Measurements from ENCODE around the gene FN1. TPM values are rescaled to one million over a fixed set of nuclear protein-coding genes. Genes with fewer than 3 reads are reported as not detected.

FN1 gene
- total RNA-seq, 1 donor from 2014 or later, result 2,584 TPM

DNA sequence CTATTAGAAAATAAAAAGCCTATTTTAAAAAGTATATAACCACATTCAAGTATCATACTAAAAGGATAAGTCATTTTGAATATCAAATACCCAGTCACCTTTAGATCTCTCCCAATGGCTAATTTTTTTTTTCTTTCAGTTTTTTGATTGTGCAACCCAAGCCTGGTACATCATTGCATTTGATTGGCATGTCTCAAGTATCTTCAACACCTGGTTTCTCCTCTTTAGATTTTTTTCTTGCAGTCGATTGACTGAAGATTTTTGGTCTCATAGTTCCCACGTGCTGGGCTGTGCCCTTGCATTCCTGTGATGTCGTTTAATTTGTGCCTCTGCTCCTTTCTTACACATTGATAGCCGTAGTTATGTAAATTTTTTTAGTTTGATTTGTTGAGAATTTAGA is 83.3 kb downstream of the FN1 start:
- no peaks in the 10 kb centered on the region for H3K36me3 ChIP-seq (ENCODE audit: control insufficient read depth, insufficient read depth, low read length)
- H3K27me3 ChIP-seq (ENCODE audit: control insufficient read depth, insufficient read depth, low read length), result no peaks in the 10 kb centered on the region
- TF ChIP-seq, protein P1, sequence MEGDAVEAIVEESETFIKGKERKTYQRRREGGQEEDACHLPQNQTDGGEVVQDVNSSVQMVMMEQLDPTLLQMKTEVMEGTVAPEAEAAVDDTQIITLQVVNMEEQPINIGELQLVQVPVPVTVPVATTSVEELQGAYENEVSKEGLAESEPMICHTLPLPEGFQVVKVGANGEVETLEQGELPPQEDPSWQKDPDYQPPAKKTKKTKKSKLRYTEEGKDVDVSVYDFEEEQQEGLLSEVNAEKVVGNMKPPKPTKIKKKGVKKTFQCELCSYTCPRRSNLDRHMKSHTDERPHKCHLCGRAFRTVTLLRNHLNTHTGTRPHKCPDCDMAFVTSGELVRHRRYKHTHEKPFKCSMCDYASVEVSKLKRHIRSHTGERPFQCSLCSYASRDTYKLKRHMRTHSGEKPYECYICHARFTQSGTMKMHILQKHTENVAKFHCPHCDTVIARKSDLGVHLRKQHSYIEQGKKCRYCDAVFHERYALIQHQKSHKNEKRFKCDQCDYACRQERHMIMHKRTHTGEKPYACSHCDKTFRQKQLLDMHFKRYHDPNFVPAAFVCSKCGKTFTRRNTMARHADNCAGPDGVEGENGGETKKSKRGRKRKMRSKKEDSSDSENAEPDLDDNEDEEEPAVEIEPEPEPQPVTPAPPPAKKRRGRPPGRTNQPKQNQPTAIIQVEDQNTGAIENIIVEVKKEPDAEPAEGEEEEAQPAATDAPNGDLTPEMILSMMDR (IDR thresholded peaks at IDR 0.05; ENCODE audit: insufficient read depth, low read length, poor library complexity, severe bottlenecking), result no peak
- no peak for DNase-seq (ENCODE audit: low read depth)
- no peak overlapping the region for H3K4me3 ChIP-seq (ENCODE audit: low read depth, low read length)

DNA sequence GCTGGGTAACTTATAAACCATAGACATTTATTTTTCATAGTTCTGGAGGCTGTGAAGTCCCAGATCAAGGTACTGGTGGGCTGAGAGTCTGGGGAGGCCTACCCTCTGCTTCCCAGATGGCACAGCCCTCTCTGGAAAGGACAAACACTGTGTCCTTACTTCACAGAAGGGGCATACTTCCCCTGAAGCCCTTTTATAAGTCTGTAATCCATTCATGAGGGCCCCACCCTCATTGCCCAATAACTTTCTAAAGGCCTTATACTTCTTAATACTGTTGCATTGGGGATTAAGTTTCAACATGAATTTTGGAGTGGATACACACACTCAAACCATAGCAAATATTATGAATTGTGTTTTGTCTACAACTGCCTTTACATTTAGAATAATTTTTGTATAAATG is 88.0 kb downstream of the FN1 start:
- H3K36me3 ChIP-seq (ENCODE audit: control insufficient read depth, insufficient read depth, low read length), result no peaks in the 10 kb centered on the region
- H3K4me3 ChIP-seq (ENCODE audit: low read depth, low read length), result no peak overlapping the region
- DNase-seq (ENCODE audit: low read depth), result no peak
- TF ChIP-seq, protein P1 (IDR thresholded peaks at IDR 0.05; ENCODE audit: insufficient read depth, low read length, poor library complexity, severe bottlenecking), result no peak
- no peaks in the 10 kb centered on the region for H3K27me3 ChIP-seq (ENCODE audit: control insufficient read depth, insufficient read depth, low read length)

DNA sequence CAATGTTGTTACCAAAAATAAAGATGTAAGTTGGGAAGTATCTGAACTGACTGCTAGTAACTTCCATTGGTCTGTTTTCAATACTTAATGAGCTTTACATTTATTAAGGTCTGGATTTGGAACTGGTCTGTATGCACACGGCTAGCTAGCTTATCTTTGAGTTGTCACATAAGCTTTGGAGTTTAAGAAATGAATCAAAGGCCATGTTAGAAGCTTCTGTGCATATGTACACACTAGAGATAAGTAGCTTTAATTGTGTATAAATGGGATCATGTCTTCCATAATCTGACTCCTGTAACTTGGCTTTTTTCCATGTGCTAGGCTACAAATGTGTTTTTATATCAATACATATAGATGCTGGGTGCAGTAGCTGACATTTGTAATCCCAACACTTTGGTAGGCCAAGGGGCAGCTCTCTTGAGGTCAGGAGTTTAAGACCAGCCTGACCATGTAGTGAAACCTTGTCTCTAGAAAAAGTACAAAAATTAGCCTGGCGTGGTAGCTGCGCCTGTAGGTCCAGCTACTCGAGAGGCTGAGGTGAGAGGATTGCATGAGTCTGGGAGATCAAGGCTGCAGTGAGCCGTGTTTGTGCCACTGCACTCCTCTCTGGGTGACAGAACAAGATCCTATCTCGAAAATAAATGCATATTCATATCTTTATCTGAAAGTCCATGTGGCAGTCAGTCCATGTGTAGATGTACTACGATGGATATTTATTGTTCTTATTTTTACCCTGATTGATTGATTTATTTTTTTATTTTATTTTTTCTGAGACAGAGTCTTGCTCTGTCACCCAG is 96.8 kb downstream of the FN1 start:
- Histone ChIP-seq H3K27me3 (ENCODE audit: control insufficient read depth, insufficient read depth, low read length) (no peaks in the 10 kb centered on the region), H3K36me3 (ENCODE audit: control insufficient read depth, insufficient read depth, low read length) (no peaks in the 10 kb centered on the region), H3K4me3 (ENCODE audit: low read depth, low read length) (no peak overlapping the region)
- DNase-seq (ENCODE audit: low read depth), result no peak
- TF ChIP-seq, protein P1 (IDR thresholded peaks at IDR 0.05; ENCODE audit: insufficient read depth, low read length, poor library complexity, severe bottlenecking), result no peak

DNA sequence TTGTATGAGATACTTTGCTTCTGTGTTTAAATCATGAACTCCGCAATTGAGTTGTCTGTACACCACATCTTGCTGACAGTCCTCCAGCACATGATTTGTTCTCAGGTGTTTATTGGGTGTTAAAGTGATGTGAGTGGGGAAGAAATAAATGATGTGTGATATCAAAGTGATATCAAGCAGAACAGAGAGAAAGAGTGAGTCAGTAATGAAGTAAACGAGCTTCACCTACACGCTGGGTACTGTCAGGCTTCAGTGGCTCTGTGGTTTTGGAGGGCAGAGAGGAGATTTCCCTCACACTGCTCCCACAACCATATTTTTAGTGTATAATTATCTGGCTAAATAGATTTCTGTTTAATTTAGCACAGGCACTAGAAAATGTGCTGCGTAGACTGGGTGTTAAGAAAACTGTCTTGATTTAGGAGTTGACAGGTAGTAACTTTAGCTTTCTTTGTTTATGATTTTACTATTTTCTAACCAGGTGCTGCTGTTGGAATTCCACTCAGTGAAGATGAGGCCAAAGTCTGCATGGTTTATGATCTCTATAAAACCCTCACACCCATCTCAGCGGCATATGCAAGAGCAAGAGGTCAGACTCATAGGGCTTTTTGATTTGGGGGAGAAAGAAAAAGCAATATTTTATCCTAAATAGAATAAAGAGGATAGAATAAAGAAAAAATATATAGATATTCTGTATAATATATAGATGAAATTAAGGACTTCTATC is 102.8 kb downstream of the FN1 start:
- TF ChIP-seq, protein P1 (IDR thresholded peaks at IDR 0.05; ENCODE audit: insufficient read depth, low read length, poor library complexity, severe bottlenecking), result no peak
- Histone ChIP-seq H3K4me3 (ENCODE audit: low read depth, low read length) (no peak overlapping the region), H3K27me3 (ENCODE audit: control insufficient read depth, insufficient read depth, low read length) (no peaks in the 10 kb centered on the region), H3K36me3 (ENCODE audit: control insufficient read depth, insufficient read depth, low read length) (no peaks in the 10 kb centered on the region)
- DNase-seq (ENCODE audit: low read depth), result peak; percentile 74

DNA sequence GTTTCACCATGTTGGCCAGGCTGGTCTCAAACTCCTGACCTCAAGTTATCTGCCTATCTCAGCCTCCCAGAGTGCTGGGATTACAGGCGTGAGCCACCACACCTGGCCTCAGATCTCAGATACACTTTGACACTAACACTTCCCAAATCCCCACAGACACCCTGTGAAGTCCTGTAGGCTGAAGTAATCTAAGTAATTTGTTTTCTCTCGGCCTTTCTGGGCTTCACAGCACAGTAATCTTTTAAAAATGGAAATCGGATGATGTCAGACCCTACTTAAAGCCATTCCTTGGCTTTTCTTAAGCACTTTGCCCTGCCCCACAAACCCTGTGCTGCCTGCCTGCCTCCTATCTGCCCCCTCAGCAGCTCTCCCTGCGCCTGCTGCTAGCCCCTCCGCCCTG is 107.8 kb downstream of the FN1 start:
- Histone ChIP-seq H3K27me3 (ENCODE audit: control insufficient read depth, insufficient read depth, low read length) (no peaks in the 10 kb centered on the region), H3K4me3 (ENCODE audit: low read depth, low read length) (no peak overlapping the region), H3K36me3 (ENCODE audit: control insufficient read depth, insufficient read depth, low read length) (peaks cover 5% of the 10 kb centered on the region)
- TF ChIP-seq, protein P1 (IDR thresholded peaks at IDR 0.05; ENCODE audit: insufficient read depth, low read length, poor library complexity, severe bottlenecking), result no peak
- DNase-seq (ENCODE audit: low read depth), result no peak

Measured in kidney epithelial cell (primary cell).